Ishikawa (cell line): ENCODE data around the gene SST.
A peak's percentile ranks its signal among the peaks of the same experiment; 100 is the strongest.

Source experiments
- CEBPB ChIP-seq: IDR thresholded peaks from 2 replicates; pipeline ENCODE4 v1.6.1; 2012
- CREB1 ChIP-seq: IDR thresholded peaks from 2 replicates; pipeline ENCODE4 v1.6.1; 2012; ENCODE audit warnings: low read depth
- EGR1 ChIP-seq: IDR thresholded peaks from 2 replicates; pipeline ENCODE4 v1.6.1; 2012
- EP300 ChIP-seq: IDR thresholded peaks from 2 replicates; pipeline ENCODE4 v1.6.1; 2012; ENCODE audit warnings: borderline replicate concordance
- FOXM1 ChIP-seq: IDR thresholded peaks from 2 replicates; pipeline ENCODE4 v1.6.1; 2012; ENCODE audit warnings: low read depth, borderline replicate concordance
- NFIC ChIP-seq: IDR thresholded peaks from 2 replicates; pipeline ENCODE4 v1.6.1; 2012
- RAD21 ChIP-seq: IDR thresholded peaks from 2 replicates; pipeline ENCODE4 v1.6.1; 2012; ENCODE audit warnings: low read depth
- TAF1 ChIP-seq: IDR thresholded peaks from 2 replicates; pipeline ENCODE4 v1.6.1; 2012; ENCODE audit warnings: low read depth, mild to moderate bottlenecking
- TCF12 ChIP-seq: IDR thresholded peaks from 2 replicates; pipeline ENCODE4 v1.6.1; 2012; ENCODE audit warnings: low read depth
- TEAD4 ChIP-seq: IDR thresholded peaks from 2 replicates; pipeline ENCODE4 v1.6.1; 2012
- YY1 ChIP-seq: IDR thresholded peaks from 2 replicates; pipeline ENCODE4 v1.6.1; 2012; ENCODE audit warnings: low read depth
- ZBTB7A ChIP-seq: IDR thresholded peaks from 2 replicates; pipeline ENCODE4 v1.6.1; 2012; ENCODE audit warnings: low read depth
- TF ChIP-seq, protein P1 (sequence below): IDR thresholded peaks from 2 replicates; pipeline ENCODE4 v1.6.1; 2012
- TF ChIP-seq, protein P2 (sequence below): IDR thresholded peaks from 2 replicates; pipeline ENCODE4 v1.6.1; 2012
- TF ChIP-seq, protein P3 (sequence below): IDR thresholded peaks from 2 replicates; pipeline ENCODE4 v1.6.1; 2012; ENCODE audit warnings: low read depth, mild to moderate bottlenecking

The SST gene

DNA sequence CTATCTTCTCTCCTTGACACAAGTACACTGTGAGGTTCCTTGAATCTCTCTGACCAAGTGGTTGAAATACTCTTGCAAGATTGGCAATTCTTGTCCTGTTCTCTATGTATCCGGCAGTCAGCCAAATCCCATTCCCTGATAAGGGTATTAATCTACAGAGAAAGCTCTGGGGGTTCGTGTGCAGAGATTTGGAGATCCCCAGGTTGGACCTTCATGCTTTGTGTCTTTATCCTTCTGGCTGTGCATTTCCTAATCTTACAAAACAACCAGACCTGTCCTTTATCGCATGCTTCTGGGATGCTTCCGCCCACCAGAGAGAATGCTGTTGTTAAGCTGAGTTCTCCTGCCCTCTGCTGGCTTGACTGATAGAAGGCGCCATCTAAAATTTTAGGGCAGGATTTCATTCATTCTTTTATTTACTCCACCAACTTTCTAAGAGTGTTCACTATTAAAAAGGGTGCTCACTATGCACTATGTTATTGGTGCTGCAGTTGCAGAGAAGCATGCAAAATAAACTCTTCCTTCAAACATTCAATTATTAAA lies 8.6 kb upstream of the SST start:
- TF ChIP-seq YY1 (no peak), TEAD4 (no peak), RAD21 (peak; percentile 71)

DNA sequence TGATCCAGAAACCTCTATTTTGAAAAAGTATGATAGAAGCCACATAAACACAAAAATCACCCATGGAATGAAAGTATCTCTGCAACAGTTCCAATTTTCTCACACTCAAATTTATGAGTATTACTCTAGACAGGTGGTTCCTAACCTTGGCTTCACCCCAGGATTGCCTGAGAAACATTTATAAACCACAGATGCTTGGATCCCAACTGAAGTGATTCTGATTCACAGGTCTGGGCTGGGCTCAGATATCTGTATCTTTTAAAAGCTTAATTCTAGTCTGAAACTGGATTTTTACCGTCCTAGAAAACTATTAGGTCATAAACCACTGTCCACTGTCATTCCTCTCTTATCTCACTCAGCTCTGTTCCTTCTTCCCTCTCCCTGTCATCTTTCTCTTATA lies 7.4 kb upstream of the SST start:
- TF ChIP-seq TEAD4 = no peak
- TF ChIP-seq, protein P1, sequence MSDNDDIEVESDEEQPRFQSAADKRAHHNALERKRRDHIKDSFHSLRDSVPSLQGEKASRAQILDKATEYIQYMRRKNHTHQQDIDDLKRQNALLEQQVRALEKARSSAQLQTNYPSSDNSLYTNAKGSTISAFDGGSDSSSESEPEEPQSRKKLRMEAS = no peak
- TF ChIP-seq NFIC = no peak
- no peak for TF ChIP-seq ZBTB7A
- no peak for TF ChIP-seq FOXM1
- TF ChIP-seq TAF1 = no peak
- TF ChIP-seq CEBPB = no peak
- TF ChIP-seq, protein P2, sequence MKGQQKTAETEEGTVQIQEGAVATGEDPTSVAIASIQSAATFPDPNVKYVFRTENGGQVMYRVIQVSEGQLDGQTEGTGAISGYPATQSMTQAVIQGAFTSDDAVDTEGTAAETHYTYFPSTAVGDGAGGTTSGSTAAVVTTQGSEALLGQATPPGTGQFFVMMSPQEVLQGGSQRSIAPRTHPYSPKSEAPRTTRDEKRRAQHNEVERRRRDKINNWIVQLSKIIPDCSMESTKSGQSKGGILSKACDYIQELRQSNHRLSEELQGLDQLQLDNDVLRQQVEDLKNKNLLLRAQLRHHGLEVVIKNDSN = no peak
- no peak for TF ChIP-seq CREB1
- TF ChIP-seq EGR1 = no peak
- TF ChIP-seq, protein P3, sequence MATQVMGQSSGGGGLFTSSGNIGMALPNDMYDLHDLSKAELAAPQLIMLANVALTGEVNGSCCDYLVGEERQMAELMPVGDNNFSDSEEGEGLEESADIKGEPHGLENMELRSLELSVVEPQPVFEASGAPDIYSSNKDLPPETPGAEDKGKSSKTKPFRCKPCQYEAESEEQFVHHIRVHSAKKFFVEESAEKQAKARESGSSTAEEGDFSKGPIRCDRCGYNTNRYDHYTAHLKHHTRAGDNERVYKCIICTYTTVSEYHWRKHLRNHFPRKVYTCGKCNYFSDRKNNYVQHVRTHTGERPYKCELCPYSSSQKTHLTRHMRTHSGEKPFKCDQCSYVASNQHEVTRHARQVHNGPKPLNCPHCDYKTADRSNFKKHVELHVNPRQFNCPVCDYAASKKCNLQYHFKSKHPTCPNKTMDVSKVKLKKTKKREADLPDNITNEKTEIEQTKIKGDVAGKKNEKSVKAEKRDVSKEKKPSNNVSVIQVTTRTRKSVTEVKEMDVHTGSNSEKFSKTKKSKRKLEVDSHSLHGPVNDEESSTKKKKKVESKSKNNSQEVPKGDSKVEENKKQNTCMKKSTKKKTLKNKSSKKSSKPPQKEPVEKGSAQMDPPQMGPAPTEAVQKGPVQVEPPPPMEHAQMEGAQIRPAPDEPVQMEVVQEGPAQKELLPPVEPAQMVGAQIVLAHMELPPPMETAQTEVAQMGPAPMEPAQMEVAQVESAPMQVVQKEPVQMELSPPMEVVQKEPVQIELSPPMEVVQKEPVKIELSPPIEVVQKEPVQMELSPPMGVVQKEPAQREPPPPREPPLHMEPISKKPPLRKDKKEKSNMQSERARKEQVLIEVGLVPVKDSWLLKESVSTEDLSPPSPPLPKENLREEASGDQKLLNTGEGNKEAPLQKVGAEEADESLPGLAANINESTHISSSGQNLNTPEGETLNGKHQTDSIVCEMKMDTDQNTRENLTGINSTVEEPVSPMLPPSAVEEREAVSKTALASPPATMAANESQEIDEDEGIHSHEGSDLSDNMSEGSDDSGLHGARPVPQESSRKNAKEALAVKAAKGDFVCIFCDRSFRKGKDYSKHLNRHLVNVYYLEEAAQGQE = no peak
- TF ChIP-seq RAD21 = no peak
- TF ChIP-seq YY1 = no peak
- TF ChIP-seq EP300 = no peak
- TF ChIP-seq TCF12 = no peak

DNA sequence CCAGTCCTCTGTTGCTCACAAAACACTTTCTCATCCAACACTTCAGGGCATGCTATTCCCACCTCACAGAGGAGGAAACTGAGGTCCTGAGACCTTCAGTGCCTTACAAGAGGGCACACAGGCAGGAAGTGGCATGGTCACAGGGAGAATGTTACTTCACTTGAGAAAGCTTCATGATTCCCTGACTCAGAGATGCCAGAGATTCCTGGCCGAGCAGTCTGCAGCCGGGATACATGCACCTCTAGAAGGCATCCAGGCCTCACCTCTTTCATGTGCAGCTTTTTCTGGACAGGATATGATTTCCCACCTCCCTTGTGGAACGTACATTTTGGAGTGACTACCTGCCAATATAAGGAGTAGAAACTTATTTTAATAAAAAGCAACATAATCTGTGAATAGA lies 2.8 kb upstream of the SST start:
- TF ChIP-seq NFIC = no peak
- no peak for TF ChIP-seq TEAD4
- TF ChIP-seq EGR1 = no peak
- TF ChIP-seq RAD21 = no peak
- TF ChIP-seq FOXM1 = no peak
- TF ChIP-seq ZBTB7A = no peak
- TF ChIP-seq, protein P2 = no peak
- no peak for TF ChIP-seq EP300
- no peak for TF ChIP-seq CEBPB
- no peak for TF ChIP-seq TAF1
- no peak for TF ChIP-seq CREB1
- TF ChIP-seq, protein P1 = no peak

DNA sequence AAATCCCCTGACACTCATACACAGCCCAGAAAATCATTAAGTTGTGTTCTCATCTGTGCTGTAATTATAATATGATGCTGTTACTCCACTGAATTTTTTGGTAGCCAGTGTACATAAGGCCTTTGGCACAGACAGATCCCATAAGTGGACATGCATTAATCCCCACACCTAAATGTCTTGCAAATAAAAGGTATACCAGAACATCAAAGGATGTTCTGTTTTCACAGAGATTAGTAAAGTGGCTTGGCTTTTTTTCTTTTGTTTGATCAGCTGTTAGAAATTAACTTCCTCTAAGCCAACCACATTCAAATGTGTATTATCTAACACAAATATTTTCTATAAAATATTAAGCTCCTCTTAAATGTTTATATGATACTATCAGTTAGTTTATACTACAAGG lies 2.7 kb downstream of the SST start:
- TF ChIP-seq EP300 = no peak
- TF ChIP-seq, protein P1 = no peak
- TF ChIP-seq, protein P3 = no peak
- TF ChIP-seq CEBPB = no peak
- no peak for TF ChIP-seq EGR1

DNA sequence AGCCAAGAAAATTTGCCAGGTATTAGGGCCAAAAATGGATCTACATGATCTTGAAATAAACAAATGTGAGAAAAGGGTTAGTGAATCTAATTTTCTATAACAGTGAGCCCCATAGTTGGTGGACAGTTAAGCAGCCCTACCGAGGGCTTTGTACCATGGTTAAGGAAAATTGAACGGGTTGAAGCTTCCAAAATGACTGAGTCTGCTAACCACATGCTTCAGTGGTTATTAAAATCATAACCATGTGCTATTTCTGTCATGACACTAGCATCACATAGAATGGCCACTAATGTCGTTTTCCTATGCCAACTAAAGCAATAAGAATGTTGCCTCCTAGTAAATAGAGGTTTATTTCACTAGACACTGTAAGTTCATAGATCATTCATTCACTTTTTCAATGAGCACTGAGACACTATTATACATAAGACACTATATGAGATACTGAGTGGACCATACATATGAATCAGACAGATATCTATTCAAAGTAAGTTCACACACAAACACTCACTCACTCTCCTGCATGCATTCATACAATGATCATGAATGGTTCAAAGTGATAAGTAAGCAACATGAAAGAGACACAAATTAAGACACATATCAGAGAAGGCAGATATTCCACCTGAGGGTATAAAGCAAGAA lies 4.3 kb downstream of the SST start:
- TF ChIP-seq NFIC (no peak), ZBTB7A (no peak), TCF12 (no peak), TEAD4 (no peak), FOXM1 (no peak), TAF1 (no peak)
- TF ChIP-seq, protein P3 = no peak
